GM12891 (cell line): ENCODE measurements around the gene EFHC1.

Experiments used
- DNase-seq: peaks from one replicate; pipeline ENCODE4 v3.0.0; 2011; ENCODE audit warnings: low spot score; ENCODE audit not compliant: insufficient read length
- FAIRE-seq: peaks from 2 replicates; lab custom pipeline; 2011; peaks lifted over from hg19 to GRCh38; lab: Jason Lieb, UNC
- PAX5 ChIP-seq: IDR thresholded peaks from 2 replicates; pipeline ENCODE4 v1.6.1; 2011; ENCODE audit warnings: low read length, moderate library complexity, mild to moderate bottlenecking; ENCODE audit not compliant: insufficient read depth, severe bottlenecking
- POLR2A ChIP-seq: IDR thresholded peaks from 2 replicates; pipeline ENCODE4 v1.6.1; 2011; ENCODE audit warnings: low read depth, low read length, control low read depth
- POLR2AphosphoS5 ChIP-seq: IDR thresholded peaks from 2 replicates; pipeline ENCODE4 v1.6.1; 2011; ENCODE audit warnings: low read depth, low read length, control low read depth
- POU2F2 ChIP-seq: IDR thresholded peaks from 2 replicates; pipeline ENCODE4 v1.6.1; 2011; ENCODE audit warnings: low read depth, mild to moderate bottlenecking, control low read depth, low read length, moderate library complexity
- SPI1 ChIP-seq: IDR thresholded peaks from 2 replicates; pipeline ENCODE4 v1.6.1; 2011; ENCODE audit warnings: low read depth, low read length, control low read depth
- TAF1 ChIP-seq: IDR thresholded peaks from 2 replicates; pipeline ENCODE4 v1.6.1; 2011; ENCODE audit warnings: low read depth, low read length, control low read depth

The EFHC1 gene

DNA sequence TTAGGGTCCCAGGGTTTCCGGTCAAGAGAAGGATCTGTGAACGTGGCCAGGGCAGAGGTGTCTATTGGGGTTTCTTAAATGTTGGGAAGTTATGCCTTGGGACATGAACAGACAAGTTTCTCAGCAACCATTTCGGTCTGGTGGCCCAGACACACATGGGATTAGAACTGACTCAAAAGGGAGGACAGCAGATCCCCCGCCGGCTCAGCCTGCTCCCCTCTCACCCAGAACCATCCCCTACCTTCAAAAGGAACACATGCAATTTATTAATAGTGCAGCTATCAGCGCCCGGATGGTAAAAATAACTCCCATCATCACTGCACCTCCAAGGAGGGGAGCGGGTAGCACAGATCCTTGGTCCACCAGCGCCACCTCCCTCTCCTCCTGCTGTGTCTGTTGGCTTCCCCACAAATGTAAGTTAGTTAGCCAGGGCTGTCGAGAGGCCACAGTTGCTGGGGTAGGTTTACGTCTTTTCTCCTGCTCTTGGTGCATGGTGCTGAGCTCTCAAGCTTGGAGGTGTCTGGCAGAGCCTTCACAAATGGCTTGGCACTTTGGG, 79.6 kb downstream of the EFHC1 start:
- peak; percentile 72 for FAIRE-seq
- TF ChIP-seq TAF1, result no peak
- TF ChIP-seq POLR2A, result no peak
- no peak for TF ChIP-seq SPI1
- no peak for TF ChIP-seq POU2F2
- TF ChIP-seq POLR2AphosphoS5, result no peak
- TF ChIP-seq PAX5, result no peak
- DNase-seq, result no peak

DNA sequence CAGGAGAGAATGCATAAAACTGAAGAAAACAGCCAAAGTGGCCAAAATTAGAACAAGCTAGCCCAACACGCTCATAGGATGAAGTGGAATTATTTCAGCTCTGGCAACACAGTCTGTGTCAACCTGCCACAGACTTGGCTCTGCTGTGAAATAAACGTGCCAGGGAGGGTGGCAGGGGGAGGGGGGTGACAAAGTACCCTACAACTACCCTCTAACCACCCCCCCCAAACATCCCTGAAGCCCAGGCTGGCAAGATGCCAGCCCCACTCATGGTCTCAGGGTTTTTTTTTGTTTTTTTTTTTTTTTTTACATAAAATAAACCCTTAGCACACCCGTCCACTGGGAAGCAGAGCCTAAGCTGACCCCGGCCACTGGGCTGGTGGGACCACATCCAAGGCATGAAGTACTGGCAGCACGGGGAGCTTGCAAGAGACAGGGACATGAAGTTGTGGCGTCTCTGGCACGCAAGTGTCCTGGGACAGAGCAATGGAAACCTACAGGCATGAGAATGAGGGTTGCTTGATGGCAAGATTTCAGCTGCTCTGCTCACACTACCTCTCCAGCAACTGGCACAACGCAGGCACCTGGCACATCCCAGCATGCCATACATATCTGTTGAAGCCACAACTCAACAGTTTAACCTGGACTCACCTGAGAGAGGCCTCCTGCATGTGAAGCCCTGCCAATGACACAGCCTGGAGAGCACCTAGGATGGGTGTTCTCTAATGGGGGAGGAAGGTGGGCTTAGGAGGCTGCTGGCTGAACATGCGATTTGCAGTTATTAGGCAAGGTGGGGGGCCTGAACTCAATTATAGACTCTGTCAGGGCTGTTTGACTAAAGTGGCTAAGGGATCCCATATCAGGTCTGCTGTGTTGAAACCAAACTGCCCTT, 80.3 kb downstream of the EFHC1 start:
- no peak for DNase-seq
- no peak for TF ChIP-seq SPI1
- TF ChIP-seq PAX5, result no peak
- no peak for TF ChIP-seq POU2F2
- TF ChIP-seq POLR2A, result no peak
- TF ChIP-seq TAF1, result no peak
- no peak for TF ChIP-seq POLR2AphosphoS5
- no peak for FAIRE-seq

DNA sequence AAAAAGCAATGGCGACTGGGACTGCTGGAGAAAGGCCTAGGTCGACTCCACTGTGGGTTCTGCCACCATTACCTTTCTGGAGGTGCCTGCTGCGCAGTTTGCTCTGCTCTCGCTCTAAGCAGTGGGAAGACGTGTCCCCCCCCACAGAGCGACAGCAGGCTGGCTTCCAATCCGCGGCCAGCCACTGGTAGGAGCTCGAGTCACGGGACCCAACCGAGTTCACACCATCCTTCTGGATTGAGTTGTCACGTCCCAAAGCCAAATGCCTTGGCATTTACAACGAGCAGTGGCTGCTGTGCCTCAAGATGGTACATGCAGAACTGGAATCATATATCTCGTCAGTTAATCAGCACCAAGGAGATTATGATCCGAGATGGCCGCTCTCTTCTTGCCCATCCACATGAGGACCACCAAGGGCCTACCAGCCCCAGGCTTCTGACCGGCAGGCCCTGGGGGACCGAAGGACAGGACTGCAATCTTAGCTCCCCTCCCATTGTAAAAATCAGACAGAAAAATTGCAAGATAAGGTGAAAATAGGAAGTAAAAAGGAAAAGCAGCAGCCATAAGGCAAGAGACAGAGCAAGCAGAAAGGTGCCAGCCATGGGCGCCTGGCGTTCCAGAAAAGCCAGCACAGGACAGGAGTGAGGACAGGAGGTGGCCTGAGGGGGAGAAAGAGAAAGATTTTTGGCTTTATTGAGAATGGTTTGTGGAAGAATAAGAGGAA, 82.3 kb downstream of the EFHC1 start:
- FAIRE-seq (no peak), DNase-seq (no peak)
- TF ChIP-seq POU2F2, result no peak
- no peak for TF ChIP-seq SPI1
- no peak for TF ChIP-seq PAX5
- no peak for TF ChIP-seq POLR2A
- TF ChIP-seq POLR2AphosphoS5, result no peak
- TF ChIP-seq TAF1, result no peak

DNA sequence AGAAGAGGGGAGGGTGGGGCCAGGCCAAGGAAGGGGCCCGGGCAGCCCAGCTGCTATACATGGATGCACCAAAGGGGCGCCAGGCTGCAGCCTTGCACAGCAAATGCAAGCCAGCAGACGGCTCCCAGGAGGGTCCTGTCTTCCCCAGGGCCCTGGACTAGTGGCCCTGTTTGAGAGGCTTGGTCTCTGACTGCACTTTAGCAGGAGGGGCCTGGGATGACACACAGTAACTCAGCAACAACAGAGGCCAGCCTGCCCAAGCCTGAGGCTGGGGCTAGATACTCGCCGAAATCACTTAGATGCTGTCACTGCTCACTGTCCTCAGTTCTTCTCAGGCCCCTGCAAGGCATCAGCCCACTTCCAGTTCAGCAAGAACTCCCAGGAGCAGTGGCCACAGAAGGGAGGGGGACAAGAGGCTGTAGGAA, 83.2 kb downstream of the EFHC1 start:
- FAIRE-seq (no peak), DNase-seq (no peak)
- no peak for TF ChIP-seq TAF1
- no peak for TF ChIP-seq POU2F2
- TF ChIP-seq PAX5, result no peak
- no peak for TF ChIP-seq POLR2AphosphoS5
- no peak for TF ChIP-seq SPI1
- TF ChIP-seq POLR2A, result no peak

DNA sequence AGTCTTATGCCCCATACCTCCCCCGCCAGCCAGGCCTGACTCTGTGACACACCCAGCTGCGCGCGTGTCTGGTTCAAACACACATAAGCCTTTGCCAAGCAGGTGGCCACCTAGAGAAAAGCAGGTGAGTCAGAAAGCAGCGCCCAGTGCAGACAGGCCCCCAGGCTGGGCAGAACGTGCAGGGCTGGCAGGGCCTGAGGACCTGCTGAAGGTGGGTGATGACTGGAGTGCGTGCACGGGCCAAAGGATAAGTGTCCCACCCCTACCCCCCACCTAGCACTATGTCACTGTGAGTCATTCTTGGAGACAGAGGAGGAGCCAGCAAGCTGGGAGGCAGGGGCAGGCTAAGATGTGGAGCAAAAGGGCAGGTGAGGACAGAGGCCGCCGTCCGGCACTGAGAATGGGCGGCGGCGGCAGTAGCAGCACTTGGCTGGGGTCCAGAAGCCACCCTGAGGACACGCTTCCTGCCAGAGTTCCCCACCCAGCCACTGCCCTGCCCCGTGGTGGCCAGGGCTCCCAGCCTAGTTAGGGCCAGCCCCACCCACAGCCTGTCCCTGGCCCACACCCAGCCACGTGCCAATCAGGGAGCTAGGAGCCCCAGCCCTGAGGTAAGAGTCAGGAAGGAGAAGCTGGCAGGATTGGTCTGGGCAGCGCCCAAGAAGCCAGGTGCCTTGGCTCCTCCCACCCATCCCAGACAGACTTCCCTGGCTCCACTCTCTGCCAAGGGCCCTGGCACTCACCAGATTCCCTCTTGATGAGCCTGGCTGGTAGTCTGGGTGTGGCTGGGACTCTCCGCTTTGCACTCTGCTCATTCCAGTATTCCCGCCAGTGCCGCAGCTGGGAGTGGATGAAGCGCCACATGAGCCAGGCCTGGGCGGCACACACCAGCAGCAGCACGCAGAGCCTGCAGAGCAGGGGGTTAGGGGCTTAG, 84.0 kb downstream of the EFHC1 start:
- FAIRE-seq (no peak), DNase-seq (no peak)
- no peak for TF ChIP-seq POU2F2
- no peak for TF ChIP-seq SPI1

DNA sequence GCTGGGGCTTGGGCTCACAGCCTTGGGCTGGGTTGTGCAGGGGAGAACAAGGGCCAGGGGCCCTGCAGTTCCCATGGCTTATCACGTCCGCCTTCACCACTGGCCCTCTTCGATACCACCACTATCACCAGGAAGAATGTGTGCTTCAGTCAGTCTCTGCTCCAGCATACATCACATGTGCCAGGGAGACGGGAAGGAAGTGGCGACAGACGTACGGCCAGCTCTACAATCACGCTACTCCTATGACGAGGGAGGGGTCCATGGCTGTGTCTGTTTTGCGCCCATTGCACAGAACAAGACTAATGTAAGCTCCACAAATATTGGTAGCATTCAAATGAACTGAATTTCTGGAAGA, 84.6 kb downstream of the EFHC1 start:
- DNase-seq (no peak), FAIRE-seq (no peak)
- TF ChIP-seq PAX5, result no peak
- no peak for TF ChIP-seq TAF1
- no peak for TF ChIP-seq POU2F2
- no peak for TF ChIP-seq POLR2A
- no peak for TF ChIP-seq POLR2AphosphoS5
- no peak for TF ChIP-seq SPI1

DNA sequence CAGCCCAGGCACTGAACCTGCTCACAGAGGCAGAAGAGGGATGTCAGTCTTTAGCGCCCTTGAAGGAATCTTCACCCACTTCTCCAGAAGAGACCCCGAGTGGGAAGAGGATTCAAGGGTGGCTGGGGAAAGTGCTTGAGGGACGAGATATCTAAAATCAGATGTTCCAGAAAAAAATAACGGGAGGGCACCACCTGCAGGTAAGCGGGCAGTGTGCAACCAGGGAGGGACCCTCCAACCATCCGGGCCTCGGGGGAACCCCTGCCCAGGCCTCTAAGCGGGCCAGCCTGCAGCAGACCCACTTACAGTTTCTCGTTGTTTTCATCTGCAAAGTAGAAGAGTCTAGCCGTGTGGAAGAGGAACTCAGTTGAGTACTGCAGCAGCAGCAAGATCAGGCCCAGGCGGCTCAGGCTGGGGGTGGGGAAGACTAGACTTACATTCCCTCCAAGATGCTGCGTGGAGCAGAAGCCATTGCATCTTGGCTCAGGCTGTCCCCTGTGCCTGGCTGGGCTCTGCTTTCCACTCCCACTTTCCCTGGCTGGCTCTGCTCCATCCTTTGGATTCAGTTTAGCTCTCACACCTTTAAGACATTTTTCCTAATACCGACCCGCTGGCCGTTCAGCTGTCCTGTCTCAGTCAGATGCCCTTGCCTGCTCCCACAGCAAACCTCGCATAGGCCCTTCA, 85.7 kb downstream of the EFHC1 start:
- FAIRE-seq, result no peak
- DNase-seq, result no peak
- TF ChIP-seq SPI1 (no peak), POLR2A (no peak), POLR2AphosphoS5 (no peak), TAF1 (no peak), PAX5 (no peak), POU2F2 (no peak)

DNA sequence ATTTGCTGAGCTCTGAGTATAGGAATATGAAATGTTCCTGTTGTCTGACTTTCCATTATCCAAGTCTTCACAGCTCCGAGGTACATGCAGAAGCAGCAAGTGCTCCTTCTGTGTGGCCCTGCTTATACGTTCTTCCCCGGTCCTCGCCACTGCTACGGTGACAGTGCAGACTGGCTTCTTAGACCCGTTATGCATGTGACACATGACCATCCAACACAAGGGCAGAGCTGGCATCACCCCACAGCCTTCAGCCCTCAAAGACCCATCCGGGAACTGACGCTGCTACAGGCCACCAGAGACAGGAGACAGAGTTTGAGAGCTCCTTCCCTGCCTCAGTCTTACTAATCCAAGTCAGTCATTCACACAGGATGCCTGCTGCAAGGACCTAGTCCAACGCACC, 86.3 kb downstream of the EFHC1 start:
- FAIRE-seq (no peak), DNase-seq (no peak)
- TF ChIP-seq PAX5 (no peak), POLR2A (no peak)
